Measurements from ENCODE around the gene CDK1.

- TF ChIP-seq CTCF (optimal IDR thresholded peaks at IDR 0.05 in 1 of 3, IDR thresholded peaks at IDR 0.05 in 1 of 3, conservative IDR thresholded peaks at IDR 0.05 in 1 of 3; ENCODE audit: extremely low read depth in 1 of 3, insufficient read depth in 2 of 3, low read length in 3 of 3) (no peak), EZH2 (IDR thresholded peaks at IDR 0.05; ENCODE audit: low read length) (no peak)
Measured at GRCh38 chr10:60795465-60796202, 17.4 kb downstream of the CDK1 start.
